Activated CD8-positive, alpha-beta memory T cell treated with anti-CD3 and anti-CD28 coated beads, Interleukin-2, amount 50 U/mL, for 1 hour (primary cell): ENCODE data around the gene KRT74.

Experiments used
- DNase-seq: peaks from one replicate; pipeline ENCODE4 v3.0.0-alpha.2; 2020; ENCODE audit errors: extremely low read depth

Gene KRT74

DNA sequence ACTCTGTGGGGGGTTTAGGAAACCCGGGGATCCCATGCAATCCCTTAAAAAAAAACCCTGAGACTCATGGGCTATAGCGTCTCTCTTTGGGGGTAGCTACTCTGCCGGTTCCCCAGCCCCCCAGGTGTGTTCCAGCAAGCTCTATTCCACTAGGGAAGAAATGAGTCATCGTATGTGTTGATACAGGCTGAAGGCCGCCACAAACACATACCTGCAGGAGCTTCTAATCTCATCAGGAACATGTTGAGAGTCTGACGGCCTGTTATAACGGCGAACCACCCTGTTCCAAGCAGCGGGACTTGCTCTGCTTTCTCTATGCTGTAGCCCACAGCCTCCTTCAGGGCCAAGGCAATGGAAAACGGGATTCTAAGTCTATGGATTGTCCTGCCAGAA, 52.5 kb downstream of the KRT74 start:
- DNase-seq = no peak

DNA sequence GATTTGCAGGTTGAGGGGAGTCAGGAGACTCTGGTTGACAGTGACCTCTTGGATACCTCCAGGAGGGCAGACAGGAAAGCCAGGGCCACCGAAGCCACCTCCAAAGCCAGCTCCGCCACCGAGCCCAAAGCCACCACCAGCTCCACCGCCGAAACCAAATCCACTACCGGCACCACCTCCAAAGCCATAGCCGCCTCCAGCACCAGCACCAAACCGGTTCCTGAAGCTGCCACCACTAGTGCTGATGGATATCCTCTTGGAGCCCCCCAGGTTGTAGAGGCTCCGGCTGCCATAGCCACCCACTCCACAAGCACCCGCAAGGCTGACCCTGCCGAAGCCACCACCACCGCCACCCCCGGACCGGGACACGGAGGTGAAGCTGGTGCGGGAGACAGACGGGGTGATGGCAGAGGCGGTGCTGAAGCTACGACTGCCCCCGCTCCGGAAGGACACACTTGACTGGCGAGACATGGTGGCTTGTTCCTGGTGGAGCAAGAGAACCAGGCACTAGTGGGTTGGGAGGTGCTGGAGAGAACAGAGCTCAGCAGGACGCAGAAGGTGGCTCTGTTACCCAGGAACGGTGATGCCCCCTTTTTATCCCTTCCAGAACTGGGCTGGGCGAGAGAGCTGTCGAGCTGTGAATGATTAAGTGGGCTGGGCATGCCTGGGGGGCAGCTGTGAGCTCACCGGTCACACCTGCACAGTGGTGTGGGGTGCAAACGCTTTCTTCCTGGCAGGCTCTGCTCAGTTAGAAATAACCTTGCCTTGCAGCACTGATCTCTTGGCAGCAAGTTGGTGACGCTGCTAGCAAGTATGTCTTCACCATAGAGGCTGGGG, 53.6 kb downstream of the KRT74 start, which contains the start of gene KRT5:
TSS of gene KRT5 (minus strand) at position 569 of the 837 bp plus-strand sequence. CDS start at position 471, 98 bp downstream.
- DNase-seq = no peak

DNA sequence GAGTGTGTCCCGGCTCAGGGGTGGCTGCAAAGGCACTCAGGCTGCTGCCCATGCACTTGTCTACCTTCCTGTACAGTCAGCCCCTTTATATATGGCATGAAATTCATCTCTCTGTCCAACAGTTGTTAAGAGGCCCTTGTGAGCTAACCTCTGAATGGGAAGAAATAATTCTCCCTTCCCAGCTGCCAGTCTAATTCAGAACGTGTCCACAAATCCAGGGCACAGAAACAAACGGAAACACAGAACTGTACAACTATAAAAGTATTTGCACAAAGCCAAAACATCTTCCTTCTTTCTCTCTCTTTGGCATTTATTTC, 54.3 kb downstream of the KRT74 start:
- no peak for DNase-seq

DNA sequence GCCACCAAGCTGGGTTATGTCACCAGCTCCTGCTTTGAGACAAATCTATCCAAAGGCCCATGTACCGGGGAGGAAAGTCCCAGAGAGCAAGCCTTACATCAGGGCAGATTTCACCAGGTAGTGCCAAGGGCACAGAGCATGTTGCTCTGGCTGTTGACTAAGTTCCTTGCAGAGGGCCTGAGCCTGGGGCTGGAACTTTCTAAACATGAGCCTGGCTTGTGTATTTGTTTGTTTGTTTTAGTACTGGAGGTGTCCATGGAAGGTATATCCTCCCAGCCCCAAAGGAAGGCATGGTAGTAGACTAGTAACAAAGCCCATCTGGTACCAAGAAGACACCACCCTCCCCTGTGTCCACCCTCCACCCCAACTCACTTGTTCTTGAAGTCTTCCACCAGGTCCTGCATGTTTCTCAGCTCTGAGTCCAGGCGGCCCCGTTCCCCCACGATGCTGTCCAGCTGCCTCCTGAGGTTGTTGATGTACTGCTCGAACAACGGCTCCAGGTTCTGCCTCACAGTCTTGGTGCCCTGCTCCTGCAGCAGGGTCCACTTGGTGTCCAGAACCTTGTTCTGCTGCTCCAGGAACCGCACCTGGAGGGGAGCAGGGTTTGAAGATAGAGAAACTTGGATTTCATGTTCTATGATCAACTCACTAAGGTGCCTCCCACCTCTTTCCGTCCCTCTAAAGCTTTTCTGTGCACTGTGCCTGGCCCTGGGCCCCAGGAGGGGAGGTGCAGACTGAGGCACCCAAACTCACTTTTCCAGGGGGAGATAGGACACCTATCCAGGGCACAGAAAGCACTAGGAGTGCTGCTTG, 54.9 kb downstream of the KRT74 start:
- no peak for DNase-seq

DNA sequence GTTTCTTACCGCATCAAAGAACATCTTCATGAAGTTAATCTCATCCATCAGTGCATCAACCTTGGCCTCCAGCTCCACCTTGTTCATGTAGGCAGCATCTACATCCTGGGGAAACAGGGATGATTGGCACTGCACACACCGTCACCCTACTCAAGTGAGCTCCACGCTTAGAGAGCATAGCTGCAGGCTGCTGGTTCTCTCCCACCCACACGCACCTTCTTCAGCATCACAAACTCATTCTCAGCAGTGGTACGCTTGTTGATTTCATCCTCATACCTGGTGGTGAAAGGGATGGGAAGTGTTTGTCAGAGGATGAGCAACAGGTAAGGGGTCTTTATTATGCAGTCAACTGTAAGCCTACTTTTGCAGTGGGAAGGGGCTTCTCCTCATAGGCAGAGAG, 55.8 kb downstream of the KRT74 start:
- no peak for DNase-seq

DNA sequence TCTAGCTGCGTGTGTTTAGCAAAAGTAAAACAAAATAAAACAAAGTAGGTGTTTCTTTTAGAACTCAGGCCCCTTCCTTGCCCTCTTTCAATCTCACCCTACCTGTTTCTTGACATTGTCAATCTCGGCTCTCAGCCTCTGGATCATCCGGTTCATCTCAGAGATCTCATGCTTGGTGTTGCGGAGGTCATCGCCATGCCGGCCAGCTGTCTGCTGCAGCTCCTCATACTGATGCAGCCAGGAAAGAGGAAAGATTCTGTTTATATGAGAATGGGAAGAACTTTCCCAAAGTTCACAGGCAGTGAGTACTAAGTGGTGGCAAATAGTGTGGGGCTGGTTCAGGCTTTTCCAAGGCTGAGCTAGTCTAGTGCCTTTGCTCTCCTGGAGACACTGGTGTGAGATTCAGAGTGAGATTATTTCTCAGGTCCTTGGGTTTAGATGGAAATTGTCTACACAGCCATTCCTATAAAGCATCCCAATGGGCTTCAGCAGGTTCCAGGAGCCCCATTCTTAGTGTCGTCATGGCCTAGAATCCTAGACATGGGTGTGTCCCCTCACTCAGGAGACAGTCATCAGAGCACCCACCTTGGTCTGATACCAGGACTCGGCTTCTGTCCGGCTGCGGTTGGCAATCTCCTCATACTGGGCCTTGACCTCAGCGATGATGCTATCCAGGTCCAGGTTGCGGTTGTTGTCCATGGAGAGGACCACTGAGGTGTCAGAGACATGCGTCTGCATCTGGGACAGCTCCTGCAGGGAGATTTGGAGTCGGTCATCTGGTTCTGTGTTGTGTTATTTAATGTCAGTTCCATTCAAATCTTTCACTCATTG, 56.4 kb downstream of the KRT74 start:
- DNase-seq = no peak

DNA sequence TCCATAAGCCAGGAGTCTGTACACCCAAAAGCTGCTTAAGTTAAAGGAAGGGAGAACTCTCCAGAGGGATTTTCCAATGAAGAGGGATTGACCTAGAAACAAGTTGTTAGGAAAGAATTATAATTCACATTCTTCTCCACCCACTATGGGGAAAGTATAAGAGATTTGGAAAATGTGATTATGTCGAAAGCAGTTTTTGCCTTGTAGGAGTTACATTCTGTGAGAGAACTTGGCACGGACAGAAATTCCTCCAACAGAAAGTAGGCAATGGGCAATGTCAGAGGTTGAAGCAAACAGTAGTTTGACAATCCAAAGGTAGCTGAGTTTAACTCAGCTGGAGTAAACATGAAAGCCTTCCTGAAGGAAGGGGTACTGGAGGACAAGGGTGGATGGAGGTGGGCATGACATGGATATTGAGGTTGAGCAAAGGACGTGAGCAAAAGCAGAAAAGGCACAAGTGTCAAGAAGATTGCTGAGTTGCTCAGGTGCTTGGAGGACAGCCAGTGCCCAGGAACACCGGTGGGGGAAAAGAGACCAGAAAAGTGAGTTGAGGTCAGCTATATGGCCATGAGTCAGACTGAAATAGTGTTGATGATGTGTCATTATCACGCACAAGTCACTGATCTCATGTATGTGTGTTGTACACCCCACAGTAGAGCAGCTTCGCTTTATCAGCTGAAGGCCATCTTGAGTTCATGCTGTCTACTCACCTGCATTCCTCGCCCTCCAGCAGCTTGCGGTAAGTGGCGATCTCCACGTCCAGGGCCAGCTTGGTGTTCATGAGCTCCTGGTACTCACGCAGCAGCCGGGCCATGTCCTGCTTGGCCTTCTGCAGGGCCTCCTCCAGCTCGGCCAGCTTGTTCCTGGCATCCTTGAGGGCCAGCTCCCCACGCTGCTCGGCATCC, 57.5 kb downstream of the KRT74 start:
- DNase-seq = no peak
